SK-N-SH treated with all-trans-retinoic acid at 6 μM for 48 hours (cell line): ENCODE measurements around the gene ABCB8.

Experiments
- ATAC-seq: fragments of 200-7000 bp; cut with Tn5 transposase; 3 replicates; pipeline ENCODE4 v1.9.1; 2020; ENCODE audit warnings: mild to moderate bottlenecking, moderate library complexity
- ARNTL ChIP-seq: fragments of 450-650 bp; formaldehyde crosslinking; IDR thresholded peaks from 2 replicates; pipeline ENCODE4 v1.5.0; 2020; ENCODE audit warnings: low read depth, mild to moderate bottlenecking, moderate library complexity, borderline replicate concordance
- BACH2 ChIP-seq: fragments of 250-450 bp; sonication (Bioruptor Pico); IDR thresholded peaks from 2 replicates; pipeline ENCODE4 v1.9.0; 2021; ENCODE audit warnings: mild to moderate bottlenecking, borderline replicate concordance
- CREB5 ChIP-seq: fragments of 250-450 bp; sonication (Bioruptor Pico); IDR thresholded peaks from 2 replicates; pipeline ENCODE4 v1.5.1; 2020; ENCODE audit warnings: low read depth, mild to moderate bottlenecking, moderate library complexity
- CSDC2 ChIP-seq: fragments of 250-450 bp; sonication (Bioruptor Pico); IDR thresholded peaks from 2 replicates; pipeline ENCODE4 v1.5.0; 2020; ENCODE audit warnings: mild to moderate bottlenecking, moderate library complexity
- CSRNP3 ChIP-seq: fragments of 250-450 bp; sonication (Bioruptor Pico); IDR thresholded peaks from 2 replicates; pipeline ENCODE4 v1.5.1; 2021; ENCODE audit warnings: mild to moderate bottlenecking, moderate library complexity
- ESRRG ChIP-seq: fragments of 250-450 bp; sonication (Bioruptor Pico); IDR thresholded peaks from 2 replicates; pipeline ENCODE4 v1.6.1; 2021; ENCODE audit warnings: mild to moderate bottlenecking
- GLIS3 ChIP-seq: fragments of 250-450 bp; sonication (Bioruptor Pico); IDR thresholded peaks from 2 replicates; pipeline ENCODE4 v1.5.0; 2020; ENCODE audit warnings: mild to moderate bottlenecking, moderate library complexity
- ISL1 ChIP-seq: fragments of 250-450 bp; sonication (Bioruptor Pico); IDR thresholded peaks from 2 replicates; pipeline ENCODE4 v2.1.2; 2022; ENCODE audit warnings: mild to moderate bottlenecking, moderate library complexity
- OSR1 ChIP-seq: fragments of 250-450 bp; sonication (Bioruptor Pico); IDR thresholded peaks from 2 replicates; pipeline ENCODE4 v1.8.0; 2022; ENCODE audit warnings: moderate library complexity, mild to moderate bottlenecking, inconsistent platforms
- PPARA ChIP-seq: fragments of 250-450 bp; sonication (Bioruptor Pico); IDR thresholded peaks from 2 replicates; pipeline ENCODE4 v1.5.0; 2020; ENCODE audit warnings: mild to moderate bottlenecking, borderline replicate concordance
- RARB ChIP-seq: fragments of 250-450 bp; sonication (Bioruptor Pico); IDR thresholded peaks from 2 replicates; pipeline ENCODE4 v1.8.0; 2021; ENCODE audit warnings: mild to moderate bottlenecking, moderate library complexity
- SNAI2 ChIP-seq: fragments of 250-450 bp; sonication (Bioruptor Pico); IDR thresholded peaks from 2 replicates; pipeline ENCODE4 v1.5.0; 2020; ENCODE audit warnings: mild to moderate bottlenecking, moderate library complexity
- TCF4 ChIP-seq: fragments of 250-450 bp; sonication (Bioruptor Pico); IDR thresholded peaks from 2 replicates; pipeline ENCODE4 v1.8.0; 2021; ENCODE audit warnings: mild to moderate bottlenecking, moderate library complexity, borderline replicate concordance
- ZC3H10 ChIP-seq: fragments of 250-450 bp; sonication (Bioruptor Pico); IDR thresholded peaks from 2 replicates; pipeline ENCODE4 v1.5.1; 2021; ENCODE audit warnings: mild to moderate bottlenecking, moderate library complexity
- ZFP3 ChIP-seq: fragments of 250-450 bp; sonication (Bioruptor Pico); IDR thresholded peaks from 2 replicates; pipeline ENCODE4 v1.5.0; 2020; ENCODE audit warnings: mild to moderate bottlenecking, moderate library complexity
- ZFP30 ChIP-seq: fragments of 450-650 bp; formaldehyde crosslinking; IDR thresholded peaks from 2 replicates; pipeline ENCODE4 v1.5.0; 2022; ENCODE audit warnings: mild to moderate bottlenecking, moderate library complexity
- ZNF565 ChIP-seq: fragments of 450-650 bp; formaldehyde crosslinking; conservative IDR thresholded peaks from 2 replicates; pipeline ENCODE4 v1.5.0; 2020; ENCODE audit warnings: low read depth, mild to moderate bottlenecking, moderate library complexity
- ZNF70 ChIP-seq: fragments of 450-650 bp; formaldehyde crosslinking; IDR thresholded peaks from 2 replicates; pipeline ENCODE4 v1.5.0; 2020; ENCODE audit warnings: mild to moderate bottlenecking, moderate library complexity
- ZNF8 ChIP-seq: fragments of 450-650 bp; formaldehyde crosslinking; IDR thresholded peaks from 2 replicates; pipeline ENCODE4 v1.5.0; 2020; ENCODE audit warnings: mild to moderate bottlenecking, moderate library complexity
- TF ChIP-seq, protein P1 (sequence below): fragments of 250-450 bp; sonication (Bioruptor Pico); IDR thresholded peaks from 2 replicates; pipeline ENCODE4 v1.8.0; 2021; ENCODE audit warnings: low read depth, mild to moderate bottlenecking, moderate library complexity, borderline replicate concordance
- TF ChIP-seq, protein P2 (sequence below): fragments of 250-450 bp; sonication (Bioruptor Pico); IDR thresholded peaks from 2 replicates; pipeline ENCODE4 v1.5.0; 2020; ENCODE audit warnings: mild to moderate bottlenecking, moderate library complexity

Gene ABCB8

GRCh38 chr7:151033864-151034249 lies 5.6 kb downstream of the ABCB8 start:
- TF ChIP-seq ISL1 (CRISPR knock-in tag) (no peak), ZFP3 (no peak), ZC3H10 (CRISPR knock-in tag) (no peak), SNAI2 (CRISPR knock-in tag) (no peak), CSRNP3 (CRISPR knock-in tag) (no peak), TCF4 (no peak), ZNF565 (no peak), CREB5 (CRISPR knock-in tag) (no peak), ESRRG (CRISPR knock-in tag) (no peak), GLIS3 (CRISPR knock-in tag) (no peak), OSR1 (CRISPR knock-in tag) (no peak), ARNTL (CRISPR knock-in tag) (no peak), PPARA (CRISPR knock-in tag) (no peak)
- TF ChIP-seq, protein P1, sequence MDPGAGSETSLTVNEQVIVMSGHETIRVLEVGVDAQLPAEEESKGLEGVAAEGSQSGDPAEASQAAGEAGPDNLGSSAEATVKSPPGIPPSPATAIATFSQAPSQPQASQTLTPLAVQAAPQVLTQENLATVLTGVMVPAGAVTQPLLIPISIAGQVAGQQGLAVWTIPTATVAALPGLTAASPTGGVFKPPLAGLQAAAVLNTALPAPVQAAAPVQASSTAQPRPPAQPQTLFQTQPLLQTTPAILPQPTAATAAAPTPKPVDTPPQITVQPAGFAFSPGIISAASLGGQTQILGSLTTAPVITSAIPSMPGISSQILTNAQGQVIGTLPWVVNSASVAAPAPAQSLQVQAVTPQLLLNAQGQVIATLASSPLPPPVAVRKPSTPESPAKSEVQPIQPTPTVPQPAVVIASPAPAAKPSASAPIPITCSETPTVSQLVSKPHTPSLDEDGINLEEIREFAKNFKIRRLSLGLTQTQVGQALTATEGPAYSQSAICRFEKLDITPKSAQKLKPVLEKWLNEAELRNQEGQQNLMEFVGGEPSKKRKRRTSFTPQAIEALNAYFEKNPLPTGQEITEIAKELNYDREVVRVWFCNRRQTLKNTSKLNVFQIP (CRISPR knock-in tag) = no peak

DNA sequence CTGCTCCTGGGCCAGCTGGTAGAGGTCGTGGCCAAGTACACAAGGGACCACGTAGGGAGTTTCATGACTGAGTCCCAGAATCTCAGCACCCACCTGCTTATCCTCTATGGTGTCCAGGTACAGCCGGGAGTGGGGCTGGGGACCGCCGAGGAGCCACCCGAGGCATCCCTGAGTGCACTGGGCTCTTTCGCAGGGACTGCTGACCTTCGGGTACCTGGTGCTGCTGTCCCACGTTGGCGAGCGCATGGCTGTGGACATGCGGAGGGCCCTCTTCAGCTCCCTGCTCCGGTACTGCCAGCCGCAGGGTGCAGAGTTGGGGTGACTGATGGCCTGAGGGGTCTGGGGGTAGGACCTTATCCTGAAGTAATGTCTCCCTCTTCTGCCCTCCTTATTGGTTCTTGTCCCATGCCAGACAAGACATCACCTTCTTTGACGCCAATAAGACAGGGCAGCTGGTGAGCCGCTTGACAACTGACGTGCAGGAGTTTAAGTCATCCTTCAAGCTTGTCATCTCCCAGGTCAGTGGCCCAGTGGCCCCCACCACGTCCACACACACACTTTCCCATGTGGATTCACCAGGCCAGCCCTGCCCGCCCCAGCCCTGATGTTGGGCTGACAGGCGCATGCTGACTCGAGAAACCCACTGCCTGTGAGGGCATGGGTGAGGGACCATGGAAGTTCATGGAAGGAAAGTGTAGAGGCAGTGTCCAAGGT lies 6.2 kb downstream of the ABCB8 start:
- TF ChIP-seq ZNF8 (CRISPR knock-in tag) (no peak), ZC3H10 (CRISPR knock-in tag) (no peak), ISL1 (CRISPR knock-in tag) (no peak), OSR1 (CRISPR knock-in tag) (no peak), RARB (CRISPR knock-in tag) (no peak), CSDC2 (CRISPR knock-in tag) (no peak), CSRNP3 (CRISPR knock-in tag) (no peak), CREB5 (CRISPR knock-in tag) (no peak), ESRRG (CRISPR knock-in tag) (no peak), TCF4 (no peak), ZNF70 (CRISPR knock-in tag) (no peak), ARNTL (CRISPR knock-in tag) (no peak), PPARA (CRISPR knock-in tag) (no peak), ZNF565 (no peak), ZFP3 (no peak), ZFP30 (CRISPR knock-in tag) (no peak), BACH2 (no peak)
- TF ChIP-seq, protein P2, sequence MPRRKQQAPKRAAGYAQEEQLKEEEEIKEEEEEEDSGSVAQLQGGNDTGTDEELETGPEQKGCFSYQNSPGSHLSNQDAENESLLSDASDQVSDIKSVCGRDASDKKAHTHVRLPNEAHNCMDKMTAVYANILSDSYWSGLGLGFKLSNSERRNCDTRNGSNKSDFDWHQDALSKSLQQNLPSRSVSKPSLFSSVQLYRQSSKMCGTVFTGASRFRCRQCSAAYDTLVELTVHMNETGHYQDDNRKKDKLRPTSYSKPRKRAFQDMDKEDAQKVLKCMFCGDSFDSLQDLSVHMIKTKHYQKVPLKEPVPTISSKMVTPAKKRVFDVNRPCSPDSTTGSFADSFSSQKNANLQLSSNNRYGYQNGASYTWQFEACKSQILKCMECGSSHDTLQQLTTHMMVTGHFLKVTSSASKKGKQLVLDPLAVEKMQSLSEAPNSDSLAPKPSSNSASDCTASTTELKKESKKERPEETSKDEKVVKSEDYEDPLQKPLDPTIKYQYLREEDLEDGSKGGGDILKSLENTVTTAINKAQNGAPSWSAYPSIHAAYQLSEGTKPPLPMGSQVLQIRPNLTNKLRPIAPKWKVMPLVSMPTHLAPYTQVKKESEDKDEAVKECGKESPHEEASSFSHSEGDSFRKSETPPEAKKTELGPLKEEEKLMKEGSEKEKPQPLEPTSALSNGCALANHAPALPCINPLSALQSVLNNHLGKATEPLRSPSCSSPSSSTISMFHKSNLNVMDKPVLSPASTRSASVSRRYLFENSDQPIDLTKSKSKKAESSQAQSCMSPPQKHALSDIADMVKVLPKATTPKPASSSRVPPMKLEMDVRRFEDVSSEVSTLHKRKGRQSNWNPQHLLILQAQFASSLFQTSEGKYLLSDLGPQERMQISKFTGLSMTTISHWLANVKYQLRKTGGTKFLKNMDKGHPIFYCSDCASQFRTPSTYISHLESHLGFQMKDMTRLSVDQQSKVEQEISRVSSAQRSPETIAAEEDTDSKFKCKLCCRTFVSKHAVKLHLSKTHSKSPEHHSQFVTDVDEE (CRISPR knock-in tag) = no peak
- TF ChIP-seq, protein P1 (CRISPR knock-in tag) = no peak

More at GRCh38 chr7:151033864-151034249, 5.6 kb downstream of the ABCB8 start:
- no peak for ATAC-seq

More for the DNA sequence above, 6.2 kb downstream of the ABCB8 start:
- no peak for ATAC-seq
